Measurements from ENCODE around the gene USP13. TPM values are rescaled to one million over a fixed set of nuclear protein-coding genes. Genes with fewer than 3 reads are reported as not detected.

Gene USP13
- total RNA-seq, 4 donors from 2014 or later = 1.5 to 6.5 (median 4.1) TPM

DNA sequence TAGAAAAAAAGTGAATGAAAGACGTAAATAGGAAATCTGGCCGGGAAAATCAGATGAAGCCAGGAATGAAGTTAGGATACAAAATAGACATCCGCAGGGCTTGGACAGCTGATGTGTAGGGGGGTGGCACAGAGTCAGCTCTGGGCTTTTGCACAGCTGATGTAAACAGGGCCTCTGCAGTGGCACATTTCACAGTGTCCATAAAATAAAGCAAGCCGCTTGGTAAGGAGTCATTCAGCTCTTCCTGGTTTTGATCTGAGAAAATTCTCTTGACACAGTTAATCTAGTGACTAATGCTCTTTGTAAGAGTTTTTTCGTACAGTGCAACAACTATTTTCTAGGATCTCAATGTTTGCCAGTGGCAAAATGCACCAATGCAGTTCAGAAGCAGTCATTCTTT lies 153.3 kb downstream of the USP13 start:
- WGBS, 2 donors = 56 to 63% methylated on average over 5 of the region's 5 CpGs
- Histone ChIP-seq H3K9me3 (no peaks in the 10 kb centered on the region), H3K27ac (no peak overlapping the region), H3K27me3 (peaks cover 0 to 3% (median 0%) of the 10 kb centered on the region in 4 donors), H3K36me3 (no peaks in the 10 kb centered on the region), H3K4me1 (no peaks in the 10 kb centered on the region), H3K4me3 (no peak overlapping the region)
- intact Hi-C loops (cut with DNase I) = no loop called here
- no peak for DNase-seq
- TF ChIP-seq CTCF (IDR thresholded peaks at IDR 0.05) = no peak
- no peak for TF ChIP-seq POLR2A (IDR thresholded peaks at IDR 0.05)

- peaks cover 0 to 3% (median 0%) of the 10 kb centered on the region in 4 donors for H3K27me3 ChIP-seq
- WGBS, 2 donors = 87 to 93% methylated on average over 3 to 14 of the region's 14 CpGs
- no peaks in the 10 kb centered on the region for H3K4me1 ChIP-seq
- TF ChIP-seq POLR2A (IDR thresholded peaks at IDR 0.05) (no peak), CTCF (IDR thresholded peaks at IDR 0.05) (no peak)
- intact Hi-C loops (cut with DNase I) = no loop called here
- H3K27ac ChIP-seq = no peak overlapping the region
- no peaks in the 10 kb centered on the region for H3K36me3 ChIP-seq
- H3K9me3 ChIP-seq = no peaks in the 10 kb centered on the region
- no peak for DNase-seq
- no peak overlapping the region for H3K4me3 ChIP-seq
These were observed 154.7 kb downstream of the USP13 start for GRCh38 chr3:179807588-179807987.

- Histone ChIP-seq H3K27ac (no peak overlapping the region), H3K4me3 (no peak overlapping the region), H3K36me3 (no peaks in the 10 kb centered on the region), H3K9me3 (no peaks in the 10 kb centered on the region), H3K4me1 (no peaks in the 10 kb centered on the region), H3K27me3 (peaks cover 0 to 3% (median 0%) of the 10 kb centered on the region in 4 donors)
- DNase-seq = no peak
- intact Hi-C loops (cut with DNase I) = no loop called here
- TF ChIP-seq POLR2A (IDR thresholded peaks at IDR 0.05) = no peak
- TF ChIP-seq CTCF (IDR thresholded peaks at IDR 0.05) = no peak
These were observed 156.8 kb downstream of the USP13 start for GRCh38 chr3:179809639-179810038.

- no peaks in the 10 kb centered on the region for H3K4me1 ChIP-seq
- H3K4me3 ChIP-seq = no peak overlapping the region
- H3K27ac ChIP-seq = no peak overlapping the region
- no peaks in the 10 kb centered on the region for H3K36me3 ChIP-seq
- peak in 5 of 6 experiments; percentile 10 to 51 (median 11) for TF ChIP-seq CTCF (IDR thresholded peaks at IDR 0.05)
- no peak for TF ChIP-seq POLR2A (IDR thresholded peaks at IDR 0.05)
- WGBS, 2 donors = 21 to 24% methylated on average over 9 of the region's 9 CpGs
- DNase-seq = no peak
- intact Hi-C loops (cut with DNase I) = no loop called here
- H3K9me3 ChIP-seq = no peaks in the 10 kb centered on the region
- no peaks in the 10 kb centered on the region for H3K27me3 ChIP-seq
These were observed 158.7 kb downstream of the USP13 start for GRCh38 chr3:179811321-179812095.

- intact Hi-C loops (cut with DNase I) = no loop called here
- Histone ChIP-seq H3K4me3 (no peak overlapping the region), H3K9me3 (no peaks in the 10 kb centered on the region), H3K27ac (no peak overlapping the region), H3K4me1 (no peaks in the 10 kb centered on the region), H3K36me3 (no peaks in the 10 kb centered on the region), H3K27me3 (no peaks in the 10 kb centered on the region)
- TF ChIP-seq POLR2A (IDR thresholded peaks at IDR 0.05) (no peak), CTCF (IDR thresholded peaks at IDR 0.05) (no peak)
- 82% methylated on average over 3 of the region's 3 CpGs for WGBS, 2 donors
- DNase-seq = no peak
These were observed 159.2 kb downstream of the USP13 start for GRCh38 chr3:179812096-179812382.
